Measurements from ENCODE around the gene PAX3. TPM values are rescaled to one million over a fixed set of nuclear protein-coding genes. Genes with fewer than 3 reads are reported as not detected.

PAX3 gene
- total RNA-seq (ENCODE audit: low replicate concordance), result 66.7 TPM in 1 of 2 replicates, not detected in the other
- long read RNA-seq, result 0 reads

DNA sequence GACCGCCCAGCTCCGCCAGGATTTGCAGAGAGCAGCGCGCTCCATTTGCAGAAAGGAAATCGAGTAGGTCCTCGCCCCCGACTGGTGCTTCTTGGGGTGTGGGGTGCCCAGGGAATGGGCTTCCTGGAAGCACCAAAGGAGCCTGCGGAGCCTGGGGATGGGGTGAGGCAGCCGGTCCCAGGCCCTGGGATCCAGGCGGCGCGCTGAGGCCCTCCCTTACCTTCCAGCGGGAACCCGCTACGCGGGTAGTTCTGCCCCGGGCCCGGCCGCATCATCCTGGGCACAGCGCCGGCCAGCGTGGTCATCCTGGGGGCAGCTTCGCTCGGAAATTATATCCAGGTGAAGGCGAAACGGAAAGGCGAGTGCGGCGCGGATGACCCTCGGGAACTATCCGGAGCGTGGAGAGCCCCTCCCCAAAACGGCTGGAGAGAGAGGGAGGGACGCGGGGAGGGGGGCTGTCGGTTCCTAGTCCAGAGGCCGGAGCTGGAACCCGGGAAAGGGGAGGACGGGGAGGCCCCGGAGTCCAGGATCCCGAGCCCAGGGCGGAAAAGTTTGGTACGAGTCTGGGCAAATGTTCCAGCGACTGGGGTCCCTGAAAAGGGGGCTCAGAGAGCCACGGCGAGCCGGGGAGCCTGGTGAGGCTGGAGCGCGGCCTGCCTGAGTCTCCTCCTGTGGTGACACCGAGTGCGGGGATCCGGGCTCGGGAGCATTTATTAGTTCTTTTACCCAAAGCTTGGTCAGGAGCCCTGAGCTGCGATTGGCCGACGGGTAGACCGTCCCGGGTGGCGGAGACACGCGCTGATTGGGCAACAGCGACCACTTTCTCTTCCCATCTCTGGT lies at the start of gene PAX3:
TSS of gene PAX3 (minus strand) at position 688 of the 840 bp plus-strand sequence. CDS start at position 305, 383 bp downstream.
- Mint-ChIP-seq H3K4me3 (peak within 1 kb of the TSS; percentile 86), H3K27me3 (peaks cover 100% of the 10 kb centered on the region), H3K27ac (peak within 1 kb of the TSS; percentile 73), H3K9me3 (no peaks in the 10 kb centered on the region), H3K36me3 (peaks cover 8% of the 10 kb centered on the region), H3K4me1 (ENCODE audit: unreplicated experiment) (peaks cover 11% of the 10 kb centered on the region)
- TF ChIP-seq, protein P1, sequence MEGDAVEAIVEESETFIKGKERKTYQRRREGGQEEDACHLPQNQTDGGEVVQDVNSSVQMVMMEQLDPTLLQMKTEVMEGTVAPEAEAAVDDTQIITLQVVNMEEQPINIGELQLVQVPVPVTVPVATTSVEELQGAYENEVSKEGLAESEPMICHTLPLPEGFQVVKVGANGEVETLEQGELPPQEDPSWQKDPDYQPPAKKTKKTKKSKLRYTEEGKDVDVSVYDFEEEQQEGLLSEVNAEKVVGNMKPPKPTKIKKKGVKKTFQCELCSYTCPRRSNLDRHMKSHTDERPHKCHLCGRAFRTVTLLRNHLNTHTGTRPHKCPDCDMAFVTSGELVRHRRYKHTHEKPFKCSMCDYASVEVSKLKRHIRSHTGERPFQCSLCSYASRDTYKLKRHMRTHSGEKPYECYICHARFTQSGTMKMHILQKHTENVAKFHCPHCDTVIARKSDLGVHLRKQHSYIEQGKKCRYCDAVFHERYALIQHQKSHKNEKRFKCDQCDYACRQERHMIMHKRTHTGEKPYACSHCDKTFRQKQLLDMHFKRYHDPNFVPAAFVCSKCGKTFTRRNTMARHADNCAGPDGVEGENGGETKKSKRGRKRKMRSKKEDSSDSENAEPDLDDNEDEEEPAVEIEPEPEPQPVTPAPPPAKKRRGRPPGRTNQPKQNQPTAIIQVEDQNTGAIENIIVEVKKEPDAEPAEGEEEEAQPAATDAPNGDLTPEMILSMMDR (conservative IDR thresholded peaks at IDR 0.05), result no peak
- no peak for DNase-seq (ENCODE audit: extremely low spot score, unreplicated experiment)

DNA sequence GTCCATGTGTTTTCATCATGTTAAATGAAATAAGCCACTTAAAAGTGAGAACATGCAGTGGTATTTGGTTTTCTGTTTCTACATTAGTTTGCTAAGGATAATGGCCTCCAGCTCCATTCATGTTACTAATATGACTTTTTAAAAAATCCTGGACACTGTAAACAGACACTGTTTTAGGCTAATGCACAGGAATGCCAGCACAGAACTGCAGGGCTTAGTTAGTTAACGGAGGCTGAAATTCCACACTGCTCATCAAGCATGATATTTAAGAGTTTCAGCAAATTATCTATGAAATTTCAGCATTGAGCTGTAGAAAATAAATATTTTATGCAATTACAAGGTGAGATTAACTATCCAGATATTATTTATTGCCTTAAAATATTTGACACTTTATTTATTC lies 42.5 kb upstream of the PAX3 start:
- H3K9me3 Mint-ChIP-seq, result no peaks in the 10 kb centered on the region
- no peaks in the 10 kb centered on the region for H3K4me1 Mint-ChIP-seq (ENCODE audit: unreplicated experiment)
- TF ChIP-seq, protein P1 (conservative IDR thresholded peaks at IDR 0.05), result no peak
- no peaks in the 10 kb centered on the region for H3K36me3 Mint-ChIP-seq
- no peak overlapping the region for H3K4me3 Mint-ChIP-seq
- no peaks in the 10 kb centered on the region for H3K27me3 Mint-ChIP-seq
- DNase-seq (ENCODE audit: extremely low spot score, unreplicated experiment), result no peak
- H3K27ac Mint-ChIP-seq, result no peak overlapping the region

DNA sequence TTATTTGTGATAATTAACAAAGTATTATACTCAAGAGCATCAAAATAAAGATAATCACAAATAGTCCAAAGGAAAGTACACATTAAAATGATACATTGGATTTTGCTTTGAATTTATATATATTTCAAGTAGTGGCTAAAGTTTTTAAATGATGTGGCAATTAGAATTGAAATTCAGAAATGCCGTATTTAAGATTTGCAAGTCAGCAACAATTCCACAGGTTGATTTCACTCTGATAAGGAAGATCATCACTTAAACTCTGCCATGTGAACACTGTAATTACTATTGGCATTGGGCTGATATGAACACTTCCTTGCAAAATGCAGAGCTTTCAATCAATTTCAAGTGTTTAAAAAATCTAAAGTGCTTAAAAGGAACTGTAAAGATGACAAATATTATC lies 39.6 kb upstream of the PAX3 start:
- Mint-ChIP-seq H3K4me3 (no peak overlapping the region), H3K9me3 (peaks cover 12% of the 10 kb centered on the region), H3K36me3 (no peaks in the 10 kb centered on the region), H3K27me3 (no peaks in the 10 kb centered on the region), H3K4me1 (ENCODE audit: unreplicated experiment) (no peaks in the 10 kb centered on the region), H3K27ac (no peak overlapping the region)
- TF ChIP-seq, protein P1 (conservative IDR thresholded peaks at IDR 0.05), result no peak
- no peak for DNase-seq (ENCODE audit: extremely low spot score, unreplicated experiment)

DNA sequence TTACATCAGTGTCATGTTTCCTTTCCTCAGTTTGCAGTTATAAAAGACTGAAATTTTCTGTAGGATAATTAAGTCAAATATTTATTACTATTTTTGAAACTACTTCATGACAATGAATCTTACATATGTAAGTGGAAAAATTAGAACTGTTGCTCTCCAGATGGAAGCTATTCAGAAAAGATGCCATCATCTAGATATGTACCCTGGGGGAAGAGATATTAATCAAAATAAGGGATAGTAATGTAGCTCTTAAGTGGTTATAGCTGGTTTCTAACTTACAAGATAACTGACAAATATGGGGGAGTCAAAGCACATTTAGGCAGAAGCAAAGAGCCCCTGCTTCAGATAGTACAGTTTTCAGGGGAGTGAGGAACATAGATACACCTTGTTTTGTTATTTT lies 38.1 kb upstream of the PAX3 start:
- DNase-seq (ENCODE audit: extremely low spot score, unreplicated experiment), result no peak
- H3K27me3 Mint-ChIP-seq, result peaks cover 3% of the 10 kb centered on the region
- H3K9me3 Mint-ChIP-seq, result peaks cover 15% of the 10 kb centered on the region
- H3K4me1 Mint-ChIP-seq (ENCODE audit: unreplicated experiment), result no peaks in the 10 kb centered on the region
- H3K36me3 Mint-ChIP-seq, result no peaks in the 10 kb centered on the region
- TF ChIP-seq, protein P1 (conservative IDR thresholded peaks at IDR 0.05), result no peak
- no peak overlapping the region for H3K27ac Mint-ChIP-seq
- no peak overlapping the region for H3K4me3 Mint-ChIP-seq

DNA sequence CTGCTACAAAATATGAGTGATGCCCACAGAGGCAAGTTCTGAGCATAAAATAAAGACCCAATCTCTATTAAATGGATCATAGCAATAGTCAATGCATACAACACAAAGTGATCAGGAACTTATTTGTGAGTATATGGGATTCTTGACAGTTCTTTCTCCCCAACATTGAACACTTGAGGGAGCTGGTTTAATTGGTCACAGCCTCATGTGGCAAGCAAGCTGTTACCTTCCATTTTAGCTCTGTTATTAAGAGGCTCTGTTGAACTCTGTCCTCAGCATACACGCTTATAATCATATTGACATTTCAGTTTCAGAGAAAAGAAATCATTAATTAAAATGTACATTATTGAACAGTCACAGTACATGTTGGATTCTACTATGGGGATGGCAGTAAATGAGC lies 37.6 kb upstream of the PAX3 start:
- Mint-ChIP-seq H3K27ac (no peak overlapping the region), H3K9me3 (peaks cover 15% of the 10 kb centered on the region), H3K27me3 (peaks cover 3% of the 10 kb centered on the region), H3K36me3 (no peaks in the 10 kb centered on the region), H3K4me3 (no peak overlapping the region), H3K4me1 (ENCODE audit: unreplicated experiment) (no peaks in the 10 kb centered on the region)
- TF ChIP-seq, protein P1 (conservative IDR thresholded peaks at IDR 0.05), result no peak
- DNase-seq (ENCODE audit: extremely low spot score, unreplicated experiment), result no peak

Measured in type B pancreatic cell (in vitro differentiated cells).